Thymus (tissue), 11 donors: ENCODE data around the gene ROR1. TPM values are rescaled to one million over a fixed set of nuclear protein-coding genes. Genes with fewer than 3 reads are reported as not detected.

Experiments used
- DNase-seq, 9 donors: peaks; one replicate each; pipeline ENCODE4 v3.0.0-alpha.2; 2013; ENCODE audit warnings: low spot score in 9 of 9, low read depth in 6 of 9, missing footprints in 1 of 9
- H3K27ac ChIP-seq, 2 donors: one replicate each; pipeline ENCODE4 v1.5.1; 2013; ENCODE audit warnings: control low read depth in 1 of 2, low read depth in 1 of 2, low read length in 1 of 2, mild to moderate bottlenecking in 1 of 2, moderate library complexity in 1 of 2
- H3K27me3 ChIP-seq, 2 donors: one replicate each; pipeline ENCODE4 v1.5.1; 2013; ENCODE audit warnings: low read length in 1 of 2; ENCODE audit not compliant: control insufficient read depth in 2 of 2, insufficient read depth in 1 of 2
- H3K36me3 ChIP-seq, 2 donors: one replicate each; pipeline ENCODE4 v1.5.1; 2013; ENCODE audit warnings: low read length in 1 of 2, mild to moderate bottlenecking in 1 of 2, moderate library complexity in 1 of 2; ENCODE audit not compliant: control insufficient read depth in 2 of 2, insufficient read depth in 2 of 2
- H3K4me1 ChIP-seq, 2 donors: one replicate each; pipeline ENCODE4 v1.5.1; 2013; ENCODE audit warnings: low read length in 2 of 2; ENCODE audit not compliant: control insufficient read depth in 2 of 2, insufficient read depth in 2 of 2
- H3K4me3 ChIP-seq, 2 donors: one replicate each; pipeline ENCODE4 v1.5.1; 2013; ENCODE audit warnings: low read length in 2 of 2, control low read depth in 1 of 2, mild to moderate bottlenecking in 1 of 2
- H3K9me3 ChIP-seq, 2 donors: one replicate each; pipeline ENCODE4 v1.5.1; 2013; ENCODE audit warnings: low read length in 1 of 2, mild to moderate bottlenecking in 1 of 2; ENCODE audit not compliant: control insufficient read depth in 2 of 2, insufficient read depth in 1 of 2
- WGBS: extraction: QIAGEN DNeasy Blood & Tissue Kit; methylation state at CpG from one replicate; pipeline ENCODE4 v1.1.7; 2013; 5-methylcytosine and 5-hydroxymethylcytosine counted together
- polyA plus RNA-seq: library from polyadenylated mRNA; stranded (reverse); fragments of 200-250 nt; gene quantifications from one replicate; pipeline ENCODE4 v1.2.3, GENCODE V29; 2013
- total RNA-seq: library from RNA; stranded (reverse); fragments of 120-200 nt; gene quantifications from one replicate; pipeline ENCODE4 v1.2.4, GENCODE V29; 2013
- donor health status: healthy.

Gene ROR1
- total and polyA plus RNA-seq, 2 donors: 1.5 to 5.2 TPM

GRCh38 chr1:63916485-63917360 is 142.9 kb downstream of the ROR1 start:
- no peaks in the 10 kb centered on the region for H3K36me3 ChIP-seq
- peaks cover 0 to 2% of the 10 kb centered on the region in 2 donors for H3K4me1 ChIP-seq
- WGBS: 98% methylated on average over 2 of the region's 2 CpGs
- no peak for DNase-seq
- no peak overlapping the region for H3K27ac ChIP-seq
- no peak overlapping the region for H3K4me3 ChIP-seq
- no peaks in the 10 kb centered on the region for H3K9me3 ChIP-seq
- H3K27me3 ChIP-seq: no peaks in the 10 kb centered on the region

- Histone ChIP-seq H3K27me3 (no peaks in the 10 kb centered on the region), H3K27ac (no peak overlapping the region), H3K4me1 (peaks cover 0 to 6% of the 10 kb centered on the region in 2 donors), H3K36me3 (no peaks in the 10 kb centered on the region), H3K4me3 (no peak overlapping the region), H3K9me3 (no peaks in the 10 kb centered on the region)
- 81% methylated on average over 13 of the region's 13 CpGs for WGBS
- DNase-seq: no peak
Measured at GRCh38 chr1:63917571-63918417, 144.0 kb downstream of the ROR1 start.

GRCh38 chr1:63918418-63918945 is 144.7 kb downstream of the ROR1 start:
- H3K4me1 ChIP-seq: peaks cover 0 to 11% of the 10 kb centered on the region in 2 donors
- no peaks in the 10 kb centered on the region for H3K27me3 ChIP-seq
- no peak overlapping the region for H3K4me3 ChIP-seq
- H3K9me3 ChIP-seq: no peaks in the 10 kb centered on the region
- DNase-seq: no peak
- WGBS: 96% methylated on average over 10 of the region's 10 CpGs
- no peaks in the 10 kb centered on the region for H3K36me3 ChIP-seq
- no peak overlapping the region for H3K27ac ChIP-seq

GRCh38 chr1:63920154-63921117 is 146.6 kb downstream of the ROR1 start:
- WGBS: 65% methylated on average over 7 of the region's 7 CpGs
- Histone ChIP-seq H3K9me3 (no peaks in the 10 kb centered on the region), H3K36me3 (no peaks in the 10 kb centered on the region), H3K27ac (no peak overlapping the region), H3K27me3 (no peaks in the 10 kb centered on the region), H3K4me1 (peaks cover 0 to 11% of the 10 kb centered on the region in 2 donors), H3K4me3 (no peak overlapping the region)
- no peak for DNase-seq

GRCh38 chr1:63921359-63921758 is 147.5 kb downstream of the ROR1 start:
- no peak overlapping the region for H3K27ac ChIP-seq
- 98% methylated on average over 5 of the region's 5 CpGs for WGBS
- H3K4me1 ChIP-seq: peaks cover 0 to 11% of the 10 kb centered on the region in 2 donors

GRCh38 chr1:63921802-63922201 is 148.0 kb downstream of the ROR1 start:
- no peak for DNase-seq
- H3K4me3 ChIP-seq: no peak overlapping the region
- no peak overlapping the region for H3K27ac ChIP-seq
- no peaks in the 10 kb centered on the region for H3K9me3 ChIP-seq
- no peaks in the 10 kb centered on the region for H3K27me3 ChIP-seq
- H3K36me3 ChIP-seq: no peaks in the 10 kb centered on the region
- H3K4me1 ChIP-seq: peaks cover 0 to 11% of the 10 kb centered on the region in 2 donors

More at GRCh38 chr1:63921359-63921758, 147.5 kb downstream of the ROR1 start:
- DNase-seq: no peak
- Histone ChIP-seq H3K4me3 (no peak overlapping the region), H3K9me3 (no peaks in the 10 kb centered on the region), H3K36me3 (no peaks in the 10 kb centered on the region), H3K27me3 (no peaks in the 10 kb centered on the region)

- DNase-seq: peak in 1 of 9 donors; percentile 36
- Histone ChIP-seq H3K9me3 (no peaks in the 10 kb centered on the region), H3K4me1 (peaks cover 0 to 11% of the 10 kb centered on the region in 2 donors), H3K4me3 (no peak overlapping the region), H3K27me3 (no peaks in the 10 kb centered on the region), H3K36me3 (no peaks in the 10 kb centered on the region), H3K27ac (no peak overlapping the region)
- 81% methylated on average over 6 of the region's 6 CpGs for WGBS
Measured at GRCh38 chr1:63922848-63923247, 149.0 kb downstream of the ROR1 start.

GRCh38 chr1:63923302-63923701 is 149.5 kb downstream of the ROR1 start:
- Histone ChIP-seq H3K27ac (no peak overlapping the region), H3K4me1 (peaks cover 0 to 11% of the 10 kb centered on the region in 2 donors), H3K27me3 (no peaks in the 10 kb centered on the region), H3K4me3 (no peak overlapping the region), H3K36me3 (no peaks in the 10 kb centered on the region), H3K9me3 (no peaks in the 10 kb centered on the region)
- DNase-seq: no peak
- 98% methylated on average over 2 of the region's 2 CpGs for WGBS
